ENCODE data around the gene BTBD9. TPM values are rescaled to one million over a fixed set of nuclear protein-coding genes. Genes with fewer than 3 reads are reported as not detected.

BTBD9 gene
- total RNA-seq, 2 experiments from 2014 or later, result 6.2 to 6.4 TPM

GRCh38 chr6:38599261-38599660 lies 40.5 kb downstream of the BTBD9 start:
- ChIA-PET POLR2A (interaction anchor here (0.9 to 2.0 kb wide), 2 partner anchors 17 to 532 kb away, joined by 3 to 6 read pairs; no protein-coding TSS in a partner anchor), CTCF (no interaction called here)
- ATAC-seq (no peak), DNase-seq (no peak)
- Mint-ChIP-seq H3K4me3 (no peak overlapping the region), H3K36me3 (ENCODE audit: low read depth) (peaks cover 6% of the 10 kb centered on the region), H3K27ac (no peak overlapping the region), H3K9me3 (no peaks in the 10 kb centered on the region), H3K27me3 (no peaks in the 10 kb centered on the region), H3K4me1 (ENCODE audit: low read depth) (no peaks in the 10 kb centered on the region)
- intact Hi-C loops (cut with micrococcal nuclease), result no loop called here
- no peak for TF ChIP-seq CTCF (IDR thresholded peaks at IDR 0.05)

- H3K9me3 Mint-ChIP-seq, result no peaks in the 10 kb centered on the region
- no peak for DNase-seq
- intact Hi-C loops (cut with micrococcal nuclease), result no loop called here
- CTCF ChIA-PET, result no interaction called here
- no peak for TF ChIP-seq CTCF (IDR thresholded peaks at IDR 0.05)
- POLR2A ChIA-PET, result no interaction called here
- H3K36me3 Mint-ChIP-seq (ENCODE audit: low read depth), result peaks cover 17% of the 10 kb centered on the region
- no peak for ATAC-seq
- peaks cover 11% of the 10 kb centered on the region for H3K4me1 Mint-ChIP-seq (ENCODE audit: low read depth)
- no peak overlapping the region for H3K27ac Mint-ChIP-seq
- no peaks in the 10 kb centered on the region for H3K27me3 Mint-ChIP-seq
- no peak overlapping the region for H3K4me3 Mint-ChIP-seq
These were observed 45.6 kb downstream of the BTBD9 start for GRCh38 chr6:38593998-38594665.

- Mint-ChIP-seq H3K27ac (peak overlapping the region; percentile 77), H3K9me3 (no peaks in the 10 kb centered on the region), H3K36me3 (ENCODE audit: low read depth) (peaks cover 17% of the 10 kb centered on the region), H3K27me3 (no peaks in the 10 kb centered on the region), H3K4me3 (no peak overlapping the region), H3K4me1 (ENCODE audit: low read depth) (peaks cover 11% of the 10 kb centered on the region)
- TF ChIP-seq CTCF (IDR thresholded peaks at IDR 0.05), result no peak
- ATAC-seq (peak; percentile 78), DNase-seq (no peak)
- POLR2A ChIA-PET, result interaction anchor here (0.6 kb wide), 1 partner anchor 194 kb away, joined by 6 read pairs; no protein-coding TSS in a partner anchor
- intact Hi-C loops (cut with micrococcal nuclease), result no loop called here
- CTCF ChIA-PET, result interaction anchor here (3.6 kb wide), 1 partner anchor 23 kb away, joined by 12 read pairs; no protein-coding TSS in a partner anchor
These were observed 46.3 kb downstream of the BTBD9 start for GRCh38 chr6:38593409-38593808.

- ChIA-PET CTCF (interaction anchor here (3.6 kb wide), 1 partner anchor 21 kb away, joined by 12 read pairs; no protein-coding TSS in a partner anchor), POLR2A (no interaction called here)
- Mint-ChIP-seq H3K27me3 (no peaks in the 10 kb centered on the region), H3K9me3 (no peaks in the 10 kb centered on the region), H3K4me3 (no peak overlapping the region), H3K36me3 (ENCODE audit: low read depth) (peaks cover 12% of the 10 kb centered on the region), H3K27ac (no peak overlapping the region), H3K4me1 (ENCODE audit: low read depth) (peaks cover 11% of the 10 kb centered on the region)
- TF ChIP-seq CTCF (IDR thresholded peaks at IDR 0.05), result no peak
- ATAC-seq (no peak), DNase-seq (no peak)
- intact Hi-C loops (cut with micrococcal nuclease), result no loop called here
These were observed 48.3 kb downstream of the BTBD9 start for GRCh38 chr6:38591439-38591838.

GRCh38 chr6:38589367-38589720 lies 50.4 kb downstream of the BTBD9 start:
- no peak for TF ChIP-seq CTCF (IDR thresholded peaks at IDR 0.05)

More at GRCh38 chr6:38589367-38589720, 50.4 kb downstream of the BTBD9 start:
- Mint-ChIP-seq H3K4me3 (no peak overlapping the region), H3K36me3 (ENCODE audit: low read depth) (peaks cover 16% of the 10 kb centered on the region), H3K4me1 (ENCODE audit: low read depth) (peaks cover 11% of the 10 kb centered on the region), H3K27me3 (no peaks in the 10 kb centered on the region), H3K9me3 (no peaks in the 10 kb centered on the region), H3K27ac (no peak overlapping the region)
- ATAC-seq (no peak), DNase-seq (no peak)
- intact Hi-C loops (cut with micrococcal nuclease), result no loop called here
- ChIA-PET POLR2A (no interaction called here), CTCF (interaction anchor here (1.0 kb wide), 1 partner anchor 9 kb away, joined by 3 read pairs; no protein-coding TSS in a partner anchor)
